ENCODE data around the gene DRICH1. TPM values are rescaled to one million over a fixed set of nuclear protein-coding genes. Genes with fewer than 3 reads are reported as not detected.
"Not testable (repeated sequence)": the region's sequence is repeated elsewhere in the genome, so short reads cannot be mapped to it uniquely, and the experiment has no call there.

Gene DRICH1
- total and polyA plus RNA-seq, 2 of the 13 experiments (the other 11 are each of a cell fraction or from before 2014, with no cell fraction given), result 0.22 to 0.66 TPM

GRCh38 chr22:23673826-23674690, 41.9 kb upstream of the DRICH1 start (continued):
- TF ChIP-seq ZNF740 (CRISPR knock-in tag; IDR thresholded peaks at IDR 0.05) (0 out of 2 replicates have a peak, but pooled peaks have one; percentile 48), ZFP91 (CRISPR knock-in tag; IDR thresholded peaks at IDR 0.05; ENCODE audit: borderline replicate concordance) (peak; percentile 90), ZNF558 (CRISPR knock-in tag; IDR thresholded peaks at IDR 0.05; ENCODE audit: borderline replicate concordance) (no peak), ZBTB38 (CRISPR knock-in tag; IDR thresholded peaks at IDR 0.05) (peak; percentile 56)

- Histone ChIP-seq H3K9me3 (ENCODE audit: low read length) (no peaks in the 10 kb centered on the region), H3K4me2 (ENCODE audit: low read depth, low read length) (no peak overlapping the region), H3K27ac (ENCODE audit: extremely low read length, insufficient read depth, low read length) (no peak overlapping the region), H2AFZ (ENCODE audit: low read length) (no peak overlapping the region), H3K4me3 (replicated peaks in 1 of 3; ENCODE audit: insufficient read depth in 1 of 3, low read depth in 2 of 3, low read length in 3 of 3) (no peak overlapping the region), H3K79me2 (ENCODE audit: insufficient read depth, low read length) (no peaks in the 10 kb centered on the region), H3K9ac (ENCODE audit: insufficient read depth, low read depth, low read length) (no peak overlapping the region), H3K27me3 (ENCODE audit: control insufficient read depth in 1 of 2, insufficient read depth in 2 of 2, low read length in 2 of 2) (no peaks in the 10 kb centered on the region), H3K4me1 (ENCODE audit: insufficient read depth, low read length) (peaks cover 63% of the 10 kb centered on the region), H4K20me1 (ENCODE audit: insufficient read depth, low read length) (no peaks in the 10 kb centered on the region), H3K36me3 (replicated peaks in 1 of 2; ENCODE audit: control insufficient read depth in 1 of 2, insufficient read depth in 2 of 2, low read length in 2 of 2) (no peaks in the 10 kb centered on the region; a peak in 1 of 5 replicates)
- TF ChIP-seq ZNF776 (CRISPR knock-in tag; IDR thresholded peaks at IDR 0.05), result no peak
- no peak for TF ChIP-seq KAT7 (CRISPR knock-in tag; IDR thresholded peaks at IDR 0.05; ENCODE audit: borderline replicate concordance)
- no peak for TF ChIP-seq HDAC6 (IDR thresholded peaks at IDR 0.05; ENCODE audit: low read depth, low read length)
- TF ChIP-seq ZNF737 (CRISPR knock-in tag; IDR thresholded peaks at IDR 0.05; ENCODE audit: borderline replicate concordance), result no peak
- TF ChIP-seq ZNF891 (CRISPR knock-in tag; IDR thresholded peaks at IDR 0.05), result no peak
- no peak for TF ChIP-seq TFE3 (CRISPR knock-in tag; IDR thresholded peaks at IDR 0.05)
- no peak for TF ChIP-seq ZNF430 (CRISPR knock-in tag; IDR thresholded peaks at IDR 0.05)
- BruUV-seq (replicated peaks), result no TSS peak
- ATAC-seq (no peak), DNase-seq (ENCODE audit: low spot score) (no peak), FAIRE-seq (no peak)
- intact Hi-C loops (cut with micrococcal nuclease; ENCODE audit: unreplicated experiment) (no loop called here), in situ Hi-C loops (cut with HindIII; ENCODE audit: extremely low pct_ligation_motif_present, low pct_unique_long_range_greater_than_20kb) (no loop called here)
- CTCF ChIA-PET (ENCODE audit: low intra/inter-chr PET ratio, low total read pairs), result no interaction called here
- POLR2A ChIA-PET, result no interaction called here
- 91% methylated on average over 4 of the region's 7 CpGs for WGBS (ENCODE audit: low lambda C conversion rate)
Observed at GRCh38 chr22:23673050-23673620, 41.0 kb upstream of the DRICH1 start.

GRCh38 chr22:23672307-23673049, 40.4 kb upstream of the DRICH1 start:
- ATAC-seq; H2AFZ ChIP-seq (ENCODE audit: low read length); H3K27ac ChIP-seq (ENCODE audit: extremely low read length, insufficient read depth, low read length); POLR2A ChIA-PET; in situ Hi-C loops (cut with HindIII; ENCODE audit: extremely low pct_ligation_motif_present, low pct_unique_long_range_greater_than_20kb); H3K4me3 ChIP-seq (replicated peaks in 1 of 3; ENCODE audit: insufficient read depth in 1 of 3, low read depth in 2 of 3, low read length in 3 of 3); DNase-seq (ENCODE audit: low spot score); H3K9me3 ChIP-seq (ENCODE audit: low read length); H3K4me2 ChIP-seq (ENCODE audit: low read depth, low read length); BruUV-seq (replicated peaks); H3K27me3 ChIP-seq (ENCODE audit: control insufficient read depth in 1 of 2, insufficient read depth in 2 of 2, low read length in 2 of 2); CTCF ChIA-PET (ENCODE audit: low intra/inter-chr PET ratio, low total read pairs); H3K36me3 ChIP-seq (replicated peaks in 1 of 2; ENCODE audit: control insufficient read depth in 1 of 2, insufficient read depth in 2 of 2, low read length in 2 of 2); H3K9ac ChIP-seq (ENCODE audit: insufficient read depth, low read depth, low read length); intact Hi-C loops (cut with micrococcal nuclease; ENCODE audit: unreplicated experiment); H3K79me2 ChIP-seq (ENCODE audit: insufficient read depth, low read length); H4K20me1 ChIP-seq (ENCODE audit: insufficient read depth, low read length): not testable (repeated sequence)
- 99% methylated on average over 7 of the region's 8 CpGs for WGBS (ENCODE audit: low lambda C conversion rate)
- peak; percentile 44 for FAIRE-seq
- peaks cover 58% of the 10 kb centered on the region for H3K4me1 ChIP-seq (ENCODE audit: insufficient read depth, low read length)
